Adipose tissue (tissue), 3 donors: ENCODE results near the gene ENPP3. TPM values are rescaled to one million over a fixed set of nuclear protein-coding genes. Genes with fewer than 3 reads are reported as not detected.

Experiments
- H3K27ac ChIP-seq: one replicate; pipeline ENCODE4 v1.5.1; 2013; ENCODE audit warnings: low read depth, low read length
- WGBS, 3 donors: extraction: QIAGEN DNeasy Blood & Tissue Kit; methylation state at CpG; one replicate each; pipeline ENCODE4 v1.1.7; 2013; 5-methylcytosine and 5-hydroxymethylcytosine counted together
- polyA plus RNA-seq, 3 donors: library from polyadenylated mRNA; stranded (reverse); fragments of 200-250 nt; gene quantifications; one replicate each; pipeline ENCODE4 v1.2.3, GENCODE V29; 2013
- donor health status: healthy with polysubstance abuse.
- donor health status: Bipolar disorder and iron deficiency.
- donor health status: healthy.

Gene ENPP3
- polyA plus RNA-seq, 3 donors = 0.09 to 0.56 (median 0.54) TPM

- no peak overlapping the region for H3K27ac ChIP-seq
- WGBS, 3 donors = 81 to 87% (median 84%) methylated on average over 3 of the region's 3 CpGs
These were observed 3.5 kb downstream of the ENPP3 start for GRCh38 chr6:131640576-131640975.

GRCh38 chr6:131641554-131641953 lies 4.5 kb downstream of the ENPP3 start:
- 90 to 100% (median 100%) methylated on average over 1 of the region's 1 CpG for WGBS, 3 donors

GRCh38 chr6:131642565-131642964 lies 5.5 kb downstream of the ENPP3 start:
- H3K27ac ChIP-seq = no peak overlapping the region
- WGBS, 3 donors = 83 to 87% (median 84%) methylated on average over 6 of the region's 6 CpGs

More at GRCh38 chr6:131641554-131641953, 4.5 kb downstream of the ENPP3 start:
- H3K27ac ChIP-seq = no peak overlapping the region

GRCh38 chr6:131642987-131643611 lies 6.0 kb downstream of the ENPP3 start:
- 42 to 80% (median 80%) methylated on average over 3 of the region's 3 CpGs for WGBS, 3 donors
- no peak overlapping the region for H3K27ac ChIP-seq

GRCh38 chr6:131643855-131644460 lies 6.9 kb downstream of the ENPP3 start:
- WGBS, 3 donors = 66 to 73% (median 69%) methylated on average over 2 of the region's 2 CpGs
- H3K27ac ChIP-seq = no peak overlapping the region

GRCh38 chr6:131644921-131645320 lies 7.8 kb downstream of the ENPP3 start:
- WGBS, 3 donors = 88 to 94% (median 91%) methylated on average over 1 of the region's 1 CpG
- H3K27ac ChIP-seq = no peak overlapping the region

- H3K27ac ChIP-seq = no peak overlapping the region
- WGBS, 3 donors = 89 to 94% (median 91%) methylated on average over 2 of the region's 2 CpGs
These were observed 8.7 kb downstream of the ENPP3 start for GRCh38 chr6:131645846-131646245.

- no peak overlapping the region for H3K27ac ChIP-seq
These were observed 9.2 kb downstream of the ENPP3 start for GRCh38 chr6:131646249-131646670.

GRCh38 chr6:131651782-131652181 lies 14.7 kb downstream of the ENPP3 start:
- no peak overlapping the region for H3K27ac ChIP-seq

- no peak overlapping the region for H3K27ac ChIP-seq
- 46 to 74% (median 60%) methylated on average over 5 of the region's 5 CpGs for WGBS, 3 donors
These were observed 15.4 kb downstream of the ENPP3 start for GRCh38 chr6:131652472-131652871.

- H3K27ac ChIP-seq = no peak overlapping the region
- 91 to 94% (median 93%) methylated on average over 3 of the region's 3 CpGs for WGBS, 3 donors
These were observed 17.2 kb downstream of the ENPP3 start for GRCh38 chr6:131654326-131654725.

GRCh38 chr6:131655387-131655786 lies 18.3 kb downstream of the ENPP3 start:
- WGBS, 3 donors = 89 to 90% (median 89%) methylated on average over 3 of the region's 3 CpGs

GRCh38 chr6:131655951-131656350 lies 18.8 kb downstream of the ENPP3 start:
- 94 to 100% (median 97%) methylated on average over 2 of the region's 2 CpGs for WGBS, 3 donors
- no peak overlapping the region for H3K27ac ChIP-seq

More at GRCh38 chr6:131655387-131655786, 18.3 kb downstream of the ENPP3 start:
- H3K27ac ChIP-seq = no peak overlapping the region

- H3K27ac ChIP-seq = no peak overlapping the region
- 91 to 94% (median 92%) methylated on average over 3 of the region's 3 CpGs for WGBS, 3 donors
These were observed 19.6 kb downstream of the ENPP3 start for GRCh38 chr6:131656667-131657066.

GRCh38 chr6:131657222-131657621 lies 20.1 kb downstream of the ENPP3 start:
- H3K27ac ChIP-seq = no peak overlapping the region
- 86 to 91% (median 90%) methylated on average over 2 of the region's 2 CpGs for WGBS, 3 donors

GRCh38 chr6:131657630-131658111 lies 20.6 kb downstream of the ENPP3 start:
- WGBS, 3 donors = 74 to 83% (median 78%) methylated on average over 6 of the region's 6 CpGs
- H3K27ac ChIP-seq = no peak overlapping the region

GRCh38 chr6:131658287-131658686 lies 21.2 kb downstream of the ENPP3 start:
- 92 to 95% (median 93%) methylated on average over 3 of the region's 3 CpGs for WGBS, 3 donors
- no peak overlapping the region for H3K27ac ChIP-seq

- 45 to 91% (median 56%) methylated on average over 1 of the region's 1 CpG for WGBS, 3 donors
- no peak overlapping the region for H3K27ac ChIP-seq
These were observed 23.1 kb downstream of the ENPP3 start for GRCh38 chr6:131660195-131660594.

- 86 to 96% (median 94%) methylated on average over 2 of the region's 2 CpGs for WGBS, 3 donors
- no peak overlapping the region for H3K27ac ChIP-seq
These were observed 26.6 kb downstream of the ENPP3 start for GRCh38 chr6:131663578-131664165.

GRCh38 chr6:131669891-131670290 lies 32.8 kb downstream of the ENPP3 start:
- no peak overlapping the region for H3K27ac ChIP-seq
- 62 to 78% (median 65%) methylated on average over 1 of the region's 1 CpG for WGBS, 3 donors
